AG08395 (cell line): ENCODE data around the gene DUSP9.
A peak's percentile ranks its signal among the peaks of the same experiment; 100 is the strongest.
"Not testable (repeated sequence)": the region's sequence is repeated elsewhere in the genome, so short reads cannot be mapped to it uniquely, and the experiment has no call there.

Experiments
- DNase-seq: peaks from one replicate; pipeline ENCODE4 v3.0.0; 2012; ENCODE audit warnings: mixed read lengths, low spot score

The DUSP9 gene, protein sequence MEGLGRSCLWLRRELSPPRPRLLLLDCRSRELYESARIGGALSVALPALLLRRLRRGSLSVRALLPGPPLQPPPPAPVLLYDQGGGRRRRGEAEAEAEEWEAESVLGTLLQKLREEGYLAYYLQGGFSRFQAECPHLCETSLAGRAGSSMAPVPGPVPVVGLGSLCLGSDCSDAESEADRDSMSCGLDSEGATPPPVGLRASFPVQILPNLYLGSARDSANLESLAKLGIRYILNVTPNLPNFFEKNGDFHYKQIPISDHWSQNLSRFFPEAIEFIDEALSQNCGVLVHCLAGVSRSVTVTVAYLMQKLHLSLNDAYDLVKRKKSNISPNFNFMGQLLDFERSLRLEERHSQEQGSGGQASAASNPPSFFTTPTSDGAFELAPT

DNA sequence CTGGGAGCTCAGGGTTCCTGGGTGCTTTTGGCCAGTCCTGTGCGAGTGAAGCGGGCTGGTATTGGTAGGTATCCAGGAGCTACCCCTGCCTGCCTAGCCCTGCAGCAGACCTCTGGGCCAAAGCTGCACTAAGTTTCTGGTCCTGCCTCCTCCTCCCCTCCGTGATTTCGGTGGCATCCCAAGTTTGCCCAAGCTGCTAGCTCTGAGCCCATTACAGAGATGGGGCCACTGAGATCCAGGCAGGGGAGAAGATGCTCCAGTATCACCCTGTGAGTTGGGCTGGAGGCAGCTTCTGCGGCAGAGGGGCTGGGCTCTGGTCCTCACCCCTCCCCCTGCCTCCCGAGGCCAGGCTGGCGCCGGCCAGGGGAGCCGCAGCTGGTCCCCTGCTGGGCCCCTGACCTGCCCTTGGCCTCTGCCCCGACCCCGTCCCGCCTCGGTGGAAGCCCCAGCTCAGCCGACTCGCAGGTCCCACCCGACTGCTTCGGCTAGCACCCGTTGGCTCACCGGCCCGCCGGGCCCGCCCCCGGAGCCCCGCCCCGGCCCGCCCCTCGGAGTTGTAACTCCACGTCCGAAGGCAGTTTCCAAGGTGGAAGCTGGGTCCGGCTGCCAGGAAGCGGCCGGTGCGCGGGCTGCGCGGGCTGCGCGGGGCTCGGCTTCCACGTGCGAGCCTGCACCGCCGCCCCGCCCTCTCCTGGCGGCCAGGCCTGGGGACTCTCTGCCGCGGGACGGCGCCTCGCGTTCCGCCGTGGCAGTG is at the start of gene DUSP9:
Gene DUSP9 (plus strand): TSS at position 584 of the 754 bp plus-strand sequence. CDS start 751 bp downstream, outside the sequence.
- DNase-seq: peak; percentile 30

DNA sequence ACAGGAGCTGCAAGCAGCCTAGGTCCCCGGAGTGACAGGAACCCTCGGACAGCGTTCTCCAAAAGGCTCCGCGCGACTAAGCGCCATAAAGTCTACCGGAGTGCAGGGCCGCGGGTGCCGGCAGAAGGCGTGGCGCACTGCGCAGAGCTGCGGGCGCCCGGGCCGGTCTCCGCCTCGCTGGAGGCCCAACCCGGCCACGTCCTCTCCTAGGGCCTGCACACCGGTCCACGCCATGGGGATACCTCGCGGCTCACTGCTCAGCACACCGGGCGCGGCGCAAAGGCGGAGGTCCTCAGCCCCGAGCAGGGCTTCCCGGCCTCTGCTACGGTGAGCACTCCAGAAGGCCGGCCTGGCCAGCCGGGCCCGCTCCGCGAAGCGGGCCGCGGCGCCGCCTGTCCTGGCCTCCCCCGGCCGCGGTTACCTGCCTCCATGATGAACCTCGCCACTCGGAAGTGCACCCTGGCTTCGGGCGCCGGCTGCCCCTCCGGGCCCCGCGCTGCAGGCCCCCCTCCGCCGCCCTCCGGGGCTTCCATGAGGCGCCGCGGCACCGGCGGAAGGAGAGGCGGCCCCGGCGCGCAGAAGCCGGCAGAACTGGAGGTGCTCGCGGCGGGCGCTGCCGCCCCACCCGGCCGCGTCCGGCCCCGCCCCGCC is 48.3 kb upstream of the DUSP9 start, which contains the start of gene CCNQ:
Gene CCNQ (minus strand): TSS at position 599 of the 651 bp plus-strand sequence. CDS start 66 bp downstream, at position 533.
- no peak for DNase-seq

DNA sequence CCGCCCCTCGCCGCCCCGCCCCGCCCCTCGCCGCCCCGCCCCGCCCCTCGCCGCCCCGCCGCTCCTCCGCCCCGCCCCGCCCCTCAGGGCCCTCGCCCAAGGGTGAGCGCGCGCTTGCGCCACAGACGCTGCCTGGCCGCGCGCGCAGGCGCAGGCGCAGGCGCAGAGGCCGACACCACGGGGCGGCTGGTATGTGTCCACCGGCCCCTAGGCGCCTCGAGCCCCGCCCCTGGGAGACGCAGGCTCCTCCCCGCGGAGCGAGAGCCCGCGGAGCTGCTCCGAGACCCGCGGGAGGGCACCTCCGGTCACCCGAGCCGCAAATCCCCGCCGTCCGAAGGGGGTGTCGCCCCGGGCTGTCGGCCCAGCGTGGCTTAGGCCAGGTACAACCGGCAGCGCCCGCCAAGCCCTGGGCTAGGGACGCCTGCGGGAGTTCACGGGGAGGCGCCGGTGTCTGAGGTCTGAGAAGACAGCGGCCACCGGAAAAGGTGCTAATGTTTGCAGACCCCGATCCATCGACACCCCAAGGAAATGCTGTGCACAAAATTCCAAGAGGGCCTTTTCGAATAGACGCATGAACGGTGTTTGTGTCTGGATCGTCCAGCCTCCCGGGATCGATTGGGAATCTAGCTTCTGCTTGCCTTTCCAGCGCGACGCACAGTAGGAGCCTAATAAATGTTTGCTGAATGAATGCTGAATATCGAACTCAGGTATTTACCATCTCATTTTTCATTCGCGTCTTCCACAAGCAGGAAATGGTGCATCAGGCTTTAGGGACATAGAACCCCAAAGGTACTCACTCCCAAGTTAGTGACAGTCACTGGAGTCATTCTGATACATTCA is 47.6 kb upstream of the DUSP9 start:
- DNase-seq: peak; percentile 95

DNA sequence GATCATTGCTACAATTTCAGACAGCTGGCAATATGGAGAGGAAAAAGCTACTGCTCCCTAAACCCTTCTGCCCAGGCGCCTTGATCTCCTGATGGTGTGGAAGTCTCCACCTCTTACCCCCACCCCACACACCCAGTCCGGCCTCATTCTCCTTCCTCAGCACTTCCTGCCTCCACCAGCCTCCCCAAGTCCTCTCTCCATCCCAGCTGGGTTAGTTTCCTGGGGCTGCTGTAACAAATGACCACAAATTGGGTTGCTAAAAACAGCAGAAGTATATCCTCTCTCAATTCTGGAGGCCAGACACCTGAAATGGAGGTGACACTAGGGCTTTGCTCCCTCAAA is 47.0 kb upstream of the DUSP9 start:
- DNase-seq: no peak

DNA sequence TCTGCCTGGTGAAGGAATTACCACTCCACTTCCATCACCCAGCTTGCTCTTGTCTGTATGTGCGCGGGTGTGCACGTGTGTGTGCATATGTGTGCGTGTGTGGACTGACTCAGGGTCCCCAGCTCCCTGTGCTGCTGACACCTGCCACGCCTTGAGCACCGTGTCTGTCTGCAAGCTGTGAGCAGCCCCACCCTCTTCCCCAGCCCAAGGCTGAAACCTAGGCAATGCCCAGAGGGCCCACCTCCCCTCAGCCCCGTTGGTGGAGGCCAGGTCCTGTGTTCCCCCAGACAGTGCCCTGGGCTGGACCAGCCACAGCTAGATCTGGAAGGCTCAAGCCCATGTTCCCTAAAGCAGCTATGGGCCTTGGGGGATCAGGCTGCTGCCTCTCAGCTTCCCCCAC is 46.1 kb upstream of the DUSP9 start:
- no peak for DNase-seq

DNA sequence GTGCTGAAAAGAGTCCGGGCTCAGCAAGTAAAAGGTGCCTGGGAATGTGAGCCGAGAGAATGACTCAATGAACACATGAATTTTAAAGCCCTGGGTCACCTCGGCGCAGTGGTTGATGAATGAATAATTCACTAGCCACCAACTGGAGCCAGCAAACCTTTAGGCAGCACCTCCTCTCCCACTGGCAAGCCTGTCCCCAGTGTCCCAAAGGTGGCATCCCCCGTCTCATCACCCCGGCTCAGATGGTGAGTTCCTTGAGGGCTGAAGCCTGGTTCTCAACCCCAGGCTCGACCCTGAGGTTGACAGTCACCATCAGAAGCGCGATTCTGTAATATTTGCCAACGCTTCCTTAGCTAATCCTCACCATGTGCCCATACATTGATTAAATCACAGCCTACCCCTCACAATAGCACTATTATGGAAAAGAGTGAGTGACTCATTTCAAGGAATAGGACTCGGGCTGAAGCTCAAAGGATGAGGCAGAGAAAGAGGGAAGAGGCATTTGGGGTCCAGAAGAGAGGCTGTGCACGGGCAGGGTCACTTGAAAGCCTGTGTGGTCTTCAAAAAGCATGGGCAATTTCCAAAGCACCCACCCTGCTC is 45.4 kb upstream of the DUSP9 start:
- no peak for DNase-seq

DNA sequence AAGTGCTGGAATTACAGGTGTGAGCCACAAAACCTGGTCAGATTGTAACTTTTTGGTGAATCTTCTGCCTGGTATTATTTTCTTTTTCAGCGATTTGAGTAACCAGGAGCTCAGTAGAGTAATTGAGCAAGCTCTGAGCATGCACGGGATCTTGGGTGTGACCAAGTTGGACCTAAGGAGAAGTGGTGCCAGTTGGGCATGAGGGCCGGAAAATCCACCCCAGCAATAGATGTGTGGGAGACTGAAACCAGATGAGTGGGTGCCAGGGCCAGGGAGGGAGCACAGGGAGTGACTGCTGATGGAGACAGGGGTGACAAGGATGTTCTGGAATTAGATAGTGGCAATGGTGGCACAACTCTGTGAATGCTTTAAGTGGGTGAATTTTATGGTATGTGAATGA is 44.4 kb upstream of the DUSP9 start:
- DNase-seq: no peak

DNA sequence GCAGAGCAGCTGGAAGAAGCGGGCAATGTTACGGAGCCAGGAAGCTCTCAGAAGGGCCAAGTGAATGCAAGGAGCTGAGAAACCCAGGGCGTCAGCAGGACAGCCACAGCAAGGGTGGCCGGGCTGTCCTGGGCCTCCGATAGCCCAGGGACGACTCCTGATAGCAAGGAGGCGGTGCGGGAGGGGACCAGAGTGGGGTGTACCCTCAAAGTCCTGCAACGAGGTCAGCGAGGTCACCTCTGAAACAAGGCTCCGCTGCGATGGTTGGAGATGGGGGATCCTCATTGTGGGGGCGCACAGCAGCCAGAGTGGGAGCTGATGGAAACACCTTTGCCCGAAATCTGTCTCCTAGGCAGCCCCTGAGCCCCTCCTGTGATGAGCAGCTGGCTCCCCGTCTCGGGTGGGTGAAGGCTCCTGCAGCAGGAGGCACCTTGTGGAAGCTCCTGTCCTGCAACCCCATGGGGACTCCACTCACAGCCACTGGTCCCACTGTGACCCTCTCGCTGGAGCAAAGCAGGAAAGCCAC is 43.8 kb upstream of the DUSP9 start:
- no peak for DNase-seq

DNA sequence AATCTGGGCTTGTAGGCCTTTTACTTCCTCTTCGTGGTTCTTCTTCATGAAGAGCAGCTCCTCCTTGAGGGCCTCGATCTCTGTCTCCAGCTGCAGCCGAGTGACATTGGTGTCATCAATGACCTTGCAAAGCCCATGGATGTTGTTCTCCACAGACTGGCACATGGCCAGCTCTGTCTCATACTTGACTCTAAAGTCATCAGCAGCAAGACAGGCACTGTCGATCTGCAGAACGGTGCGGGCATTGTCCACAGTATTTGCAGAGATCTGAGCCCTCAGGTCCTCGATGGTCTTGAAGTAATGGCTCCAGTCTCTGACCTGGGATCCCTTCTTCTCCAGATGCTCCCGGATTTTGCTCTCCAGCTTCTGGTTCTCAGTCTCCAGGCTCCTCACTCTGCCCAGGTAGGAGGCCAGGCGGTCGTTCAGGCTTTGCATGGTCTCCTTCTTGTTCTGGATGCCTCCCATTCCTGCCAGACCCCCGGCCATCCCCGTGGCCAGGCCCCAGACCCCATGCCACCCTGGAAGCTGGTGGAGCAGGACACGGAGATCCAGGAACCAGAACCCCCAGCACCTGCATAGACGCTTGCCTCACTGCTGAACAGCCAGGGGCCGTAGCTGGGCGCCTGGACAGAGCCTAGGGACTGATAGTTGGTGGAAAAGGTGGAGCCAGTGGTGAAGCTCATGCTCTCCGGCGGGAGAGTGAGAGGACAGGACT is 42.2 kb upstream of the DUSP9 start:
- not testable (repeated sequence) for DNase-seq

DNA sequence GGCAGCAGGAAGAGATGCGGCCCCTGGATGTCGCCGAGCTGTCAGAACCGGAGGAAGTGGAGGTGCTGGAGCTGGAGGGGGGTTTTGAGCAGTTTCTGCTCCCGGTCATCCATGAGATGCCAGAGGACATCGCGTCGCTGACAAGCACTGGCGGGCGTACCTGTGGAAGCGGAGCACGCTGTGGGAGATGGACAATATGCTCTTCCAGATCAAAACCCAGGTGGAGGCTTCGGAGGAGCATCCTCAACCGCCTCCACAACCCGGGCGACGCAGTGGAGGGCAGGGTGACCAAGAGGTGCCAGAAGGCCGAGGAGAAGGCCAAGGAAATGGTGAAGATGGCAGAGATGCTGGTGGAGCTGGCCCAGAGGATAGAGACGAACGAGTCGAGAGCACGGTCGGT is 40.5 kb upstream of the DUSP9 start:
- no peak for DNase-seq

DNA sequence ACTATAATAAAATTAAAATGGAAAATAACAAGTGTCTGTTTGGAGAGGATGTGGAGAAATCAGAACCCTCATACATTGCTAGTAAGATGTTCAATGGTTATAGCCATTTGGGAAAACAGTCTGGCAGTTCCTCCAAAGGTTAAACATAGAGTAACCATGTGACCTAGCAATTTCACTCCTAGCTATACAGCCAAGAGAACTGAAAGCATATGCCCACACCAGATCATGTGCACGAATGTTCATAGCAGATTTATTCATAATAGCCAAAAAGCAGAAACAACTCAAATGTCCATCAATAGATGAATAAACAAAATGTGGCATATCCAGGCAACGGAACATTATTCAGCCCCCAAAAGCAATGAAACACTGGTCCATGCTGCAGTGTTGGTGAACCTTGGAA is 38.6 kb upstream of the DUSP9 start:
- no peak for DNase-seq

DNA sequence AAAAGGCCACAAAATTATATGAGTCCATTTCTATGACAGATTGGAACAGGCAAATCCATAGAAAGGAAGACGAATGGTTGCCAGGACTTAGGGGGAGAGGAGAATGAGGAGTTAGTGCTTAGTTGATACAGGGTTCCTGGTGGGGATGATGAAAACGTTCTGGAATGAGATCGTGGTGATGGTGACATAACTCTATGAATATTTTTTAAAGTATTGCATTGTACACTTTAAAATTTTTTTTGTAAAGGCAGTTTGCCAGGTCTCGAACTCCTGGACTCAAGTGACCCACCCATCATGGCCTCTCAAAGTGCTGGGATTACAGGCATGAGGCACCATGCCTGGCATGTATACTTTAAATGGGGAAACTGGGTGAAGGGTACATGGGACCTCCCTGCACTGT is 38.2 kb upstream of the DUSP9 start:
- DNase-seq: no peak

DNA sequence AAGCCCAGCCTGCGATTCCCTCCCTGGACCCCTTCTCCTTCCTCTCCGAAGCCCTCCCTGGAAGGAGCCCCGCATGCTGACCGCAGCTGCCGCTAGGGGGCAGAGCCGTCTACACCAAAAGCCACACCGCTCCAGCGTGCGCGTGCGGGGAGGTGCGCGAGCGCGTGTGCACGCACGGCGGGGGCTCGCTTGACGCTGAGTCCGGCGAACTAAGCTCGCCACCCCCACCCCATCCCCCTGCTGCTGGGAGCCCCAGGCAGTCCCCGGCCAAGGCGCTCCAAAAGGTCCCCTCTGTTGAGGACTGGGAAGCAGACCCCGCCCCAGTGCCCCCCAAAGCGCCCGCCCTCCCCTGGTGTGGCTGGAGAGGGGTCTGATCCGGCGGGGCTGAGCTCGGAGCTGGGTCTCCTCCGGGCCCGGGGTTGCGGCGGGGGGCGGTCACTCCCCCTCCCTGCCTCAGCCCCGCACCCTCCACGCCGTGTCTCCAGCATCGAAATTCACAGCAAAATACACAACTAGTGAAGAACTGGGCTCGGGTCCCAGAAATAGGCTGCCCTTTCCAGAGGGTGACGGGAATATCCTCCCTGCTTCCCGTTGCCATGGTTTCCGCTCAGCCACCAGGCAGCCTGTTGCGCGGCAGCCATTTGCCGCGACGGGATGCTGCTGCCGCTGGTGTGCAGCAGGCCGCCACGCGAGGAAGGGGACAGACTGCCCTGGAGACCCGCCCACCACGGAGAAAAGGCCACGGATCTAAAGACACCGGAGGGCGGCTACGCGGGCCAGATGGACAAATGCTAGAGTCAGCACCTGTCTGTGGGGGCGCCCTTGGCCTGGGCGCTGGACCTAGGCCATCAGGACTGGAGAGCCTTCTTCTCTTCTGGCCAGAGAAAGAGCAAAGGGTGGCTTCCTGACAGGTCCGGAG is 36.8 kb upstream of the DUSP9 start:
- DNase-seq: peak; percentile 52

DNA sequence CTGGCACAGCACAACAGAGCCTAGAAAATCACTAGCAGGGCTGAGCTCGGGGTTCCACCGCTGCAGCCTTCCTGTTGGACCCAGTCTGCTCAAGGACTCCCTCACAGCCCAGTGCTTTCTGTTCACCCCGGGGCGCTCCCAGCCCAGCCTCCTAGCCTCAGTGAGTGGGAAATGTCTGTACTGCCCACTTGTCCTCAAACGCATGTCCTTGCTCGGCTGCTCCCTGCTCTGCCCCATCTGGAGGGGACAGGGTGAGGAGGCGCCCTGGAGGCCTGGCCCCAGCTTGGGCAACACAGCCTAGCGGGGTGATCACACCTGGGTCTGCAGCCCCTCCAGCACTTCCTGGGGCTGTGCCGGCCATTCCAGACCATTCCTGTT is 36.2 kb upstream of the DUSP9 start:
- no peak for DNase-seq

DNA sequence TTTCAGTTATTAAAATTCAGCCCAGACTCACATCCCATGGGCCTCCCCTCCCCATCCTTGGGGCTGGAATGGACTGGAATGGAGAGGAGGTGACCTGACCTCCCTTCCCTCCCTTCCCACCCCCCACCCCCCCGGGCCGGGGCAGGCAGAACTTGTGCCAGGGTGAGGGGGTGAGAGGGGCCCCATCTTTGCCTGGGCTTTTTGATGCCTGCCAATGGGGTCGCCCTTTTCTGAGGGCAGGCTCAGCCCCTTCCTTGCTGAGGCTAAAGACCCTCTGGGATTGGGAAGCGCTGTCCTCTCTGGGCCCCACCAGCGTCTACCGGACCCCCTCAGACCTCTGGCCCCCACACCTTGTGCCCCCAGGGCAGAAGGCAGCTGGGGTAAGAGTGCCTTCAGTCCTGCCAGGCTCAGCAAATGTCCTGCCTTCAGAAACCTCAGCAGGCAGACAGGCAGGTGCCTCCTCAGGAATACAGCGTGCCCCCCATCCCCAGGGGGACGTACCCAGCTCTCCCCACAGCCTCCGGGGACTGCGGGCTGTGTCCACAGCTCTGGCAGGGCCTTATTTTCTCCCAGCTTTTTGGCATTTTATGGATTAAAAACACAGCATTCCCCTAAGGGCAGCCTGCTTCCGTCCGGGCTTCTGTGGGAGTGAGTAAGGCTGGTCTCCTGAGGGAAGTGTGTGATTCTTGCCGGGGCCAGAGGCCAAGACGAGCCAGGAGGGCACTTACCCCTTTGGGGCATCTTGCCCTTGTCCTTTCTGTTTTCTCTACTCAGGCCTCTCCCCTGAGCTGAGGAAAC is 35.5 kb upstream of the DUSP9 start:
- DNase-seq: no peak

DNA sequence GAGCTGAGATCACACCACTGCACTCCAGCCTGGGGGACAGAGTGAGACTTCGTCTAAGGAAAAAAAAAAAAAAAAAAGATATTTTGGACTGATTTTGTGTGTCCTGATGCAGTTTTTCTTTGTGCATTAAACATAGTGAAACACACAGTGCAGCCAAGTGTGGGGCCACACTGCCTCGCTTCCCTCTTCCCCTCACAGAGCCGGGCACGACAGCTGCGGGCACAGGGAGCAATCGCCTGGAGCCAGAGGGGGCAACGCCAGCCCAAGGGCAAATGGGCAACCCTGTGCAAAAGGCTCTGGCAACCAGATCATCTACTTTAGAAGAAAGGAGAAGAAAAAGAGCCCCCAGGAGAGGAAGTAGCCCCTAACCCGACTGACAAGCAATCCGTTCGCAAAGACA is 34.6 kb upstream of the DUSP9 start:
- DNase-seq: no peak

DNA sequence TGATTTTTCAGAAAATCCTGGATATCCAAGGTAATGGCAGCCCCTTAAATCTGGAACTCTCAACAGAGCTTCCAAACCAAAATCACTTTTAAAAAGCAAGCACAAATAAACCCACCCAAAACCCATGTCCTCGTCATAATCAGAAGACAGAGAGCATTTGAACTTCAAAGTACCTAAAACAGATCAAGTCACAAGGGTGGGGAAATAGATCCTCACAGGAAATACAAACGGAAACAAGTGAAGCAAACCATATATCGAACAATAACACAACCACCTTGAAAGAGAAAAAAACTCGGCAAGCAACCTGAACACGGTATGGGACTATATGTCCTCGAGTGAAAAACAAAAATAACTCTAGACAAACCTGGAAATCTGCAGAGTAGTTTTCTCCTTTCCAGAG is 32.2 kb upstream of the DUSP9 start:
- DNase-seq: no peak

DNA sequence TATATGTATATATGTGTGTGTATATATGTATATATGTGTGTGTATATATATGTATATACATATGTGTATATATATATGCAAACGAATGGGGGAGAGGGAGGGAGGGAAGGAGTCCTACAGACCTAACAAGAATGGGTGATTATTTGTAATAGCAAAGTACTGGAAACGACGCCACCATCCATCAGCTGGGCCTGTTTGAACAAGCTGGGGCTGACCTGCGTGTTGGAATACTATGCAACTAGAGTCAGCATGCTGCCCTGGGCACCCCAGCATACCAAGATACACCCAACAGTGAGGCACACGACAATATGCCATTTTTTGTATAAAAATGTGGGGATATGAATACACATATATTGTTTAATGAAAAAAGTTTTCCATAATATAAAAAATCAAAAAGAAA is 26.4 kb upstream of the DUSP9 start:
- DNase-seq: no peak
